NB4 (cell line): ENCODE data around the gene SERPINI1.

Source experiments
- MYC ChIP-seq: IDR thresholded peaks from 2 replicates; pipeline ENCODE4 v1.6.1; 2011; ENCODE audit warnings: low read depth, low read length
- POLR2A ChIP-seq: IDR thresholded peaks from 2 replicates; pipeline ENCODE4 v1.6.1; 2011; ENCODE audit warnings: mild to moderate bottlenecking; ENCODE audit not compliant: insufficient read length; ENCODE audit errors: extremely low read depth
- TF ChIP-seq, protein P1 (sequence below): IDR thresholded peaks from one replicate; pipeline ENCODE4 v1.5.1; 2012; ENCODE audit warnings: low read depth, low read length
- TF ChIP-seq, protein P2 (sequence below): IDR thresholded peaks from 2 replicates; pipeline ENCODE4 v1.6.1; 2011; ENCODE audit warnings: low read depth, low read length

DNA sequence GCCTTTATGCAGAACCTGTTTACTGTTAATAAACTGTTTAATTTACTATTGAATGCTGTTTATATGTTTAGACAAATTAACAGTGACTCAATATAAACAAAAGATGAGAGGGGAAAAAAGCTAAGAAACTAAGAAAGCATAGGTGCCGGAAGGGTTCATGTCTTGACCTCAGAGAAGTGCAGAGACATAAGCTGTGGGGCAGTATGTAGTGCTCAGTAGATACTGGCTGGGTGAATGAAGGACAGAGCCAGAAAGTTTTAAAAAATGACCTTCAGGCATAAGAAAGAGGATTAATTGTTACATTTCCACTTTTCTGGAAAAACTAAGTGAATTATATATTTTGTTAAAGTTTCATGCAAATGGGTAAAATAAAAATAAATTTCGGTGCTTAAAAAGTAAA, 14.2 kb downstream of the SERPINI1 start:
- TF ChIP-seq, protein P1, sequence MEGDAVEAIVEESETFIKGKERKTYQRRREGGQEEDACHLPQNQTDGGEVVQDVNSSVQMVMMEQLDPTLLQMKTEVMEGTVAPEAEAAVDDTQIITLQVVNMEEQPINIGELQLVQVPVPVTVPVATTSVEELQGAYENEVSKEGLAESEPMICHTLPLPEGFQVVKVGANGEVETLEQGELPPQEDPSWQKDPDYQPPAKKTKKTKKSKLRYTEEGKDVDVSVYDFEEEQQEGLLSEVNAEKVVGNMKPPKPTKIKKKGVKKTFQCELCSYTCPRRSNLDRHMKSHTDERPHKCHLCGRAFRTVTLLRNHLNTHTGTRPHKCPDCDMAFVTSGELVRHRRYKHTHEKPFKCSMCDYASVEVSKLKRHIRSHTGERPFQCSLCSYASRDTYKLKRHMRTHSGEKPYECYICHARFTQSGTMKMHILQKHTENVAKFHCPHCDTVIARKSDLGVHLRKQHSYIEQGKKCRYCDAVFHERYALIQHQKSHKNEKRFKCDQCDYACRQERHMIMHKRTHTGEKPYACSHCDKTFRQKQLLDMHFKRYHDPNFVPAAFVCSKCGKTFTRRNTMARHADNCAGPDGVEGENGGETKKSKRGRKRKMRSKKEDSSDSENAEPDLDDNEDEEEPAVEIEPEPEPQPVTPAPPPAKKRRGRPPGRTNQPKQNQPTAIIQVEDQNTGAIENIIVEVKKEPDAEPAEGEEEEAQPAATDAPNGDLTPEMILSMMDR: no peak
- no peak for TF ChIP-seq POLR2A
- no peak for TF ChIP-seq MYC
- TF ChIP-seq, protein P2, sequence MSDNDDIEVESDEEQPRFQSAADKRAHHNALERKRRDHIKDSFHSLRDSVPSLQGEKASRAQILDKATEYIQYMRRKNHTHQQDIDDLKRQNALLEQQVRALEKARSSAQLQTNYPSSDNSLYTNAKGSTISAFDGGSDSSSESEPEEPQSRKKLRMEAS: no peak
